ENCODE results near the gene DRAXIN.

- TF ChIP-seq USF1 (IDR thresholded peaks at IDR 0.05) (no peak), REST (IDR thresholded peaks at IDR 0.05; ENCODE audit: low read depth) (no peak)
Observed at GRCh38 chr1:11645270-11645669, 46.2 kb upstream of the DRAXIN start.

Data from Ishikawa (cell line).